ENCODE results near the gene ASS1.
A peak's percentile ranks its signal among the peaks of the same experiment; 100 is the strongest.

ASS1 gene

DNA sequence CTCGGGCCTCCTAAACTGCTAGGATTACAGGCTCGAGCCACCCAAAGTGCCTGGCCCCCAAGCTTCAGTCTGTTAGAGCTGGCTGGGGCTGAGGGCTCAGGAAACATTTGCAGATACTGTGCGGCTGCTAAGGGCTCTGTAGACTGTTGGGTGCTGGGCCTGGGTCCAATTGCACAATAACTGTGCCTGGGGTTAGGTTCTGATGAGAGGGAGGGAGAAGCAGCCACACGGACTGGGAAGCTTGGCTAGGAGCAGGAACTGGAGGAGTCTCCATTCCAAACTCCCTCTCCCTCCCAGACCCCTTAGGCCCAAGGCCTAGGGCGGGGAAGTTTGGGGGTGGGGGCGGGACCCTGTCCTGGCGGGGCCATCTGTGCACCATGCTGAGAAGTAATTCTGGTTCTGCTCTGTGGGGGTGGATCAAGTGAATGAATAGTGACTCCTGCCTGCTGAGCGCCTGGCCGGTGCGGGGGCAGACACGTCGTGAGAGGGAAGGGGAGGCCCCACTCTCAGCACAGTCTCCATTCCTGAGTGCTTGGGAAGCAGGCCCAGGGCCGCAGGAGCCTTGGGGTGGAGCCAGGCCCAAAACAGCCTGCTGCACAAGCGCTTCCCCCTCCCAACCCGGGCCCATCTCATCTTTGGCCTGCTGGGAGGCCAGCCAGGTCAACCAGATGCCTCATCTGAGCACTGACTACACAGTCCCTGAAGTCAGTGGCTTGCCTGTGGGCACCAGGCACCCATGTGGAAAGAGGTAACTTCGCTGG lies 1.5 kb downstream of the ASS1 start (continued):
- TF ChIP-seq, protein P1, sequence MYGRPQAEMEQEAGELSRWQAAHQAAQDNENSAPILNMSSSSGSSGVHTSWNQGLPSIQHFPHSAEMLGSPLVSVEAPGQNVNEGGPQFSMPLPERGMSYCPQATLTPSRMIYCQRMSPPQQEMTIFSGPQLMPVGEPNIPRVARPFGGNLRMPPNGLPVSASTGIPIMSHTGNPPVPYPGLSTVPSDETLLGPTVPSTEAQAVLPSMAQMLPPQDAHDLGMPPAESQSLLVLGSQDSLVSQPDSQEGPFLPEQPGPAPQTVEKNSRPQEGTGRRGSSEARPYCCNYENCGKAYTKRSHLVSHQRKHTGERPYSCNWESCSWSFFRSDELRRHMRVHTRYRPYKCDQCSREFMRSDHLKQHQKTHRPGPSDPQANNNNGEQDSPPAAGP (tag by site-specific recombination; IDR thresholded peaks at IDR 0.05): no peak
- TF ChIP-seq ZNF140 (tag by site-specific recombination; IDR thresholded peaks at IDR 0.05) (no peak), ZNF664 (tag by site-specific recombination; IDR thresholded peaks at IDR 0.05) (no peak), FEZF1 (tag by site-specific recombination; IDR thresholded peaks at IDR 0.05) (no peak), ZBTB48 (tag by site-specific recombination; IDR thresholded peaks at IDR 0.05) (peak; percentile 97), YY2 (tag by site-specific recombination; IDR thresholded peaks at IDR 0.05) (no peak), ZSCAN16 (tag by site-specific recombination; IDR thresholded peaks at IDR 0.05) (peak; percentile 70), GLI4 (tag by site-specific recombination; IDR thresholded peaks at IDR 0.05) (peak; percentile 52; the same call in 1 of the 2 replicates), ZNF394 (tag by site-specific recombination; IDR thresholded peaks at IDR 0.05; ENCODE audit: borderline replicate concordance) (peak; percentile 23; the same call in 1 of the 2 replicates), ZNF423 (tag by site-specific recombination; IDR thresholded peaks at IDR 0.05) (no peak), ZNF341 (tag by site-specific recombination; IDR thresholded peaks at IDR 0.05; ENCODE audit: low read depth) (peak; percentile 56), ZNF214 (tag by site-specific recombination; IDR thresholded peaks at IDR 0.05; ENCODE audit: borderline replicate concordance) (no peak), ZBTB7A (tag by site-specific recombination; IDR thresholded peaks at IDR 0.05; ENCODE audit: low read depth) (0 out of 2 replicates have a peak, but pooled peaks have one; percentile 25), ZBTB8A (tag by site-specific recombination; IDR thresholded peaks at IDR 0.05) (no peak), ZNF660 (tag by site-specific recombination; IDR thresholded peaks at IDR 0.05) (peak; percentile 46)
- TF ChIP-seq, protein P2, sequence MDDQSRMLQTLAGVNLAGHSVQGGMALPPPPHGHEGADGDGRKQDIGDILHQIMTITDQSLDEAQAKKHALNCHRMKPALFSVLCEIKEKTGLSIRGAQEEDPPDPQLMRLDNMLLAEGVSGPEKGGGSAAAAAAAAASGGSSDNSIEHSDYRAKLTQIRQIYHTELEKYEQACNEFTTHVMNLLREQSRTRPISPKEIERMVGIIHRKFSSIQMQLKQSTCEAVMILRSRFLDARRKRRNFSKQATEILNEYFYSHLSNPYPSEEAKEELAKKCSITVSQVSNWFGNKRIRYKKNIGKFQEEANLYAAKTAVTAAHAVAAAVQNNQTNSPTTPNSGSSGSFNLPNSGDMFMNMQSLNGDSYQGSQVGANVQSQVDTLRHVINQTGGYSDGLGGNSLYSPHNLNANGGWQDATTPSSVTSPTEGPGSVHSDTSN (CRISPR knock-in tag; IDR thresholded peaks at IDR 0.05): no peak
- TF ChIP-seq, protein P3, sequence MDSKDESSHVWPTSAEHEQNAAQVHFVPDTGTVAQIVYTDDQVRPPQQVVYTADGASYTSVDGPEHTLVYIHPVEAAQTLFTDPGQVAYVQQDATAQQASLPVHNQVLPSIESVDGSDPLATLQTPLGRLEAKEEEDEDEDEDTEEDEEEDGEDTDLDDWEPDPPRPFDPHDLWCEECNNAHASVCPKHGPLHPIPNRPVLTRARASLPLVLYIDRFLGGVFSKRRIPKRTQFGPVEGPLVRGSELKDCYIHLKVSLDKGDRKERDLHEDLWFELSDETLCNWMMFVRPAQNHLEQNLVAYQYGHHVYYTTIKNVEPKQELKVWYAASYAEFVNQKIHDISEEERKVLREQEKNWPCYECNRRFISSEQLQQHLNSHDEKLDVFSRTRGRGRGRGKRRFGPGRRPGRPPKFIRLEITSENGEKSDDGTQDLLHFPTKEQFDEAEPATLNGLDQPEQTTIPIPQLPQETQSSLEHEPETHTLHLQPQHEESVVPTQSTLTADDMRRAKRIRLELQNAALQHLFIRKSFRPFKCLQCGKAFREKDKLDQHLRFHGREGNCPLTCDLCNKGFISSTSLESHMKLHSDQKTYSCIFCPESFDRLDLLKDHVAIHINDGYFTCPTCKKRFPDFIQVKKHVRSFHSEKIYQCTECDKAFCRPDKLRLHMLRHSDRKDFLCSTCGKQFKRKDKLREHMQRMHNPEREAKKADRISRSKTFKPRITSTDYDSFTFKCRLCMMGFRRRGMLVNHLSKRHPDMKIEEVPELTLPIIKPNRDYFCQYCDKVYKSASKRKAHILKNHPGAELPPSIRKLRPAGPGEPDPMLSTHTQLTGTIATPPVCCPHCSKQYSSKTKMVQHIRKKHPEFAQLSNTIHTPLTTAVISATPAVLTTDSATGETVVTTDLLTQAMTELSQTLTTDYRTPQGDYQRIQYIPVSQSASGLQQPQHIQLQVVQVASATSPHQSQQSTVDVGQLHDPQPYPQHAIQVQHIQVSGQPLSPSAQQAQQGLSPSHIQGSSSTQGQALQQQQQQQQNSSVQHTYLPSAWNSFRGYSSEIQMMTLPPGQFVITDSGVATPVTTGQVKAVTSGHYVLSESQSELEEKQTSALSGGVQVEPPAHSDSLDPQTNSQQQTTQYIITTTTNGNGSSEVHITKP (tag by site-specific recombination; IDR thresholded peaks at IDR 0.05): peak; percentile 13; the same call in 1 of the 2 replicates
- TF ChIP-seq, protein P4, sequence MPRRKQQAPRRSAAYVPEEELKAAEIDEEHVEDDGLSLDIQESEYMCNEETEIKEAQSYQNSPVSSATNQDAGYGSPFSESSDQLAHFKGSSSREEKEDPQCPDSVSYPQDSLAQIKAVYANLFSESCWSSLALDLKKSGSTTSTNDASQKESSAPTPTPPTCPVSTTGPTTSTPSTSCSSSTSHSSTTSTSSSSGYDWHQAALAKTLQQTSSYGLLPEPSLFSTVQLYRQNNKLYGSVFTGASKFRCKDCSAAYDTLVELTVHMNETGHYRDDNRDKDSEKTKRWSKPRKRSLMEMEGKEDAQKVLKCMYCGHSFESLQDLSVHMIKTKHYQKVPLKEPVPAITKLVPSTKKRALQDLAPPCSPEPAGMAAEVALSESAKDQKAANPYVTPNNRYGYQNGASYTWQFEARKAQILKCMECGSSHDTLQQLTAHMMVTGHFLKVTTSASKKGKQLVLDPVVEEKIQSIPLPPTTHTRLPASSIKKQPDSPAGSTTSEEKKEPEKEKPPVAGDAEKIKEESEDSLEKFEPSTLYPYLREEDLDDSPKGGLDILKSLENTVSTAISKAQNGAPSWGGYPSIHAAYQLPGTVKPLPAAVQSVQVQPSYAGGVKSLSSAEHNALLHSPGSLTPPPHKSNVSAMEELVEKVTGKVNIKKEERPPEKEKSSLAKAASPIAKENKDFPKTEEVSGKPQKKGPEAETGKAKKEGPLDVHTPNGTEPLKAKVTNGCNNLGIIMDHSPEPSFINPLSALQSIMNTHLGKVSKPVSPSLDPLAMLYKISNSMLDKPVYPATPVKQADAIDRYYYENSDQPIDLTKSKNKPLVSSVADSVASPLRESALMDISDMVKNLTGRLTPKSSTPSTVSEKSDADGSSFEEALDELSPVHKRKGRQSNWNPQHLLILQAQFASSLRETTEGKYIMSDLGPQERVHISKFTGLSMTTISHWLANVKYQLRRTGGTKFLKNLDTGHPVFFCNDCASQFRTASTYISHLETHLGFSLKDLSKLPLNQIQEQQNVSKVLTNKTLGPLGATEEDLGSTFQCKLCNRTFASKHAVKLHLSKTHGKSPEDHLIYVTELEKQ (tag by site-specific recombination; IDR thresholded peaks at IDR 0.05; ENCODE audit: borderline replicate concordance): no peak
